ENCODE results near the gene SLC2A9.

SLC2A9 gene

DNA sequence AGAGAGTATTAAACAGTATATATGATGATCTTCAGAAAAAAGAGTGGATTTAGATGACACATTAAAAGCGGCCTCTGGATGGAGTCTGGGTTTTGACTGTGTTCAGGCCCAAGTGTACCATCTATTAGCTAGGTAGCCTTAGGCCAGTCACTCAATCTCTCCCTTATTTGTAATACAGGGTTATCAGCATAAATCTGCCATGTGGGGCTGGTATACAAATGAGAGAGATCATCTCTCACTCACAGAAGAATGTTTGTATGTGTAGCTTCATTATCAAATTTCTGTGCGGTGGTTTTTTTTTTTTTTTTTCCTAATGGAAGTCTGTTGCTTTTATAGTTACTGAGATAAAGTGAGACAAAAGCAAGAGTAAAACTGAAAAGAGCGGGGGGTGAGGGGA is 12.7 kb downstream of the SLC2A9 start:
- no peak overlapping the region for H3K9ac ChIP-seq (ENCODE audit: insufficient read length, low read depth)
- TF ChIP-seq ZNF274 (IDR thresholded peaks at IDR 0.05; ENCODE audit: low read depth, low read length) (no peak), SUZ12 (IDR thresholded peaks at IDR 0.05; ENCODE audit: extremely low read depth, insufficient read depth, insufficient read length) (no peak), YY1 (IDR thresholded peaks at IDR 0.05; ENCODE audit: insufficient read depth, insufficient read length) (no peak)
- DNase-seq (ENCODE audit: low read depth, low spot score) = no peak
- peaks cover 5% of the 10 kb centered on the region for H3K4me1 ChIP-seq (ENCODE audit: insufficient read depth, insufficient read length)
- no peaks in the 10 kb centered on the region for H3K9me3 ChIP-seq (ENCODE audit: insufficient read depth, low read length)
- H3K27me3 ChIP-seq (ENCODE audit: insufficient read depth, insufficient read length) = no peaks in the 10 kb centered on the region
- no peaks in the 10 kb centered on the region for H3K36me3 ChIP-seq (ENCODE audit: insufficient read depth, insufficient read length, low read length)
- no peak overlapping the region for H3K4me3 ChIP-seq (ENCODE audit: insufficient read length, low read depth)

DNA sequence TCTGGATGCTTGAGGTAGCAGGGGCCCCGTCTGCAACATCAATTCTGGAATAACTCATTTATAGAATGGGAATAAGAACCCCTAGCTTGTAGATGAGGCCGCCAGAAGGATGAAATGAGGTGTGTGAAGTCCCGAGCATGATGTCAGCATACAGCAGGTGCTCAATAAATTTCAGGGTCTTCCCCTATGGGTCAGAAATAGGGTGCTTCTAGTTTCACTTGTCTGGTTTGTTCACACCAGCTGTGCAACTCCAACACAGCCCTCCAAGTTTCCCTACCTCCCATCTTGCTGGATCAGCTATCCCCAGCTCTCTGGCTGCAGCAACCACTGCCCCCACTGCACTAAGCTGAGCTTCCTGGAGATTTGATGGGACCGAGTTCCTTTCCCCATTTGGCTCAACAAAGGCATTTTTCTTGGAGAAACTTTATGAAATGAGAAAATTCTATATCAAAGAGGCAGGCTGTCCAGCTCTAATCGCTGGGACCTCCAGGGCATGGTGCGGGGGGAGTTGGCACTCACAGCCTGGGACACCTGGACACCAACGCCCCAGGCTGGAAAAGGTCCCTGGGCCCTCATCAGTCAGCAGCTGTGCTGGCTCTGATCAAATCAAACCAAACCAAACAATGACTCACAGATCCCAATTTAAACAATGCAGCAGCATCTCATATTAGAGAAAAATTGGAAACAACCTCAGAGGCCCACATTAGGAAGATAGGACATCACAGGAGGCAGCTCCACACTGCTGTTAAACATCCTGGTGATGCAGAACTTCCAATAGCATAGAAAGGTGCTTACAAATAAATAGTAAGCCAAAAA is 13.3 kb downstream of the SLC2A9 start:
- Histone ChIP-seq H3K36me3 (ENCODE audit: insufficient read depth, insufficient read length, low read length) (no peaks in the 10 kb centered on the region), H3K27me3 (ENCODE audit: insufficient read depth, insufficient read length) (no peaks in the 10 kb centered on the region), H3K4me3 (ENCODE audit: insufficient read length, low read depth) (no peak overlapping the region), H3K9ac (ENCODE audit: insufficient read length, low read depth) (no peak overlapping the region), H3K9me3 (ENCODE audit: insufficient read depth, low read length) (no peaks in the 10 kb centered on the region), H3K4me1 (ENCODE audit: insufficient read depth, insufficient read length) (peaks cover 5% of the 10 kb centered on the region)
- no peak for DNase-seq (ENCODE audit: low read depth, low spot score)
- TF ChIP-seq ZNF274 (IDR thresholded peaks at IDR 0.05; ENCODE audit: low read depth, low read length) (no peak), YY1 (IDR thresholded peaks at IDR 0.05; ENCODE audit: insufficient read depth, insufficient read length) (no peak), SUZ12 (IDR thresholded peaks at IDR 0.05; ENCODE audit: extremely low read depth, insufficient read depth, insufficient read length) (no peak)

DNA sequence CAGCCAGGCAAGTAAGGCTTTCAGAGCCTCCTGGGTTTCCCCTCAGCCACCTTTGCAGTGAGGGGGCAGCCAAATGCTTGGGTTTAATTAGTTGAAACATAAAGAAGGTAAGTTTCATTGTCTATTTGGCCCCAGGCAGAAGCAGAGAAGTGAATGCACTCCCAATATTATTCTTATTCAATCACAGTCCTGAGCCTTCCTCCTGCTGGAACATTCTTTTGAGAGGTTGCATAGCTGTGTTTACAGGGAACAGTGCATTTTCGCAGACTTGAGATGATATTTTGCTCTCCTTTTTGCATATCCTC is 13.9 kb downstream of the SLC2A9 start:
- TF ChIP-seq ZNF274 (IDR thresholded peaks at IDR 0.05; ENCODE audit: low read depth, low read length) (no peak), YY1 (IDR thresholded peaks at IDR 0.05; ENCODE audit: insufficient read depth, insufficient read length) (no peak), SUZ12 (IDR thresholded peaks at IDR 0.05; ENCODE audit: extremely low read depth, insufficient read depth, insufficient read length) (no peak)
- H3K4me1 ChIP-seq (ENCODE audit: insufficient read depth, insufficient read length) = peaks cover 5% of the 10 kb centered on the region
- no peaks in the 10 kb centered on the region for H3K9me3 ChIP-seq (ENCODE audit: insufficient read depth, low read length)
- H3K27me3 ChIP-seq (ENCODE audit: insufficient read depth, insufficient read length) = no peaks in the 10 kb centered on the region
- H3K4me3 ChIP-seq (ENCODE audit: insufficient read length, low read depth) = no peak overlapping the region
- no peaks in the 10 kb centered on the region for H3K36me3 ChIP-seq (ENCODE audit: insufficient read depth, insufficient read length, low read length)
- DNase-seq (ENCODE audit: low read depth, low spot score) = no peak
- H3K9ac ChIP-seq (ENCODE audit: insufficient read length, low read depth) = no peak overlapping the region

DNA sequence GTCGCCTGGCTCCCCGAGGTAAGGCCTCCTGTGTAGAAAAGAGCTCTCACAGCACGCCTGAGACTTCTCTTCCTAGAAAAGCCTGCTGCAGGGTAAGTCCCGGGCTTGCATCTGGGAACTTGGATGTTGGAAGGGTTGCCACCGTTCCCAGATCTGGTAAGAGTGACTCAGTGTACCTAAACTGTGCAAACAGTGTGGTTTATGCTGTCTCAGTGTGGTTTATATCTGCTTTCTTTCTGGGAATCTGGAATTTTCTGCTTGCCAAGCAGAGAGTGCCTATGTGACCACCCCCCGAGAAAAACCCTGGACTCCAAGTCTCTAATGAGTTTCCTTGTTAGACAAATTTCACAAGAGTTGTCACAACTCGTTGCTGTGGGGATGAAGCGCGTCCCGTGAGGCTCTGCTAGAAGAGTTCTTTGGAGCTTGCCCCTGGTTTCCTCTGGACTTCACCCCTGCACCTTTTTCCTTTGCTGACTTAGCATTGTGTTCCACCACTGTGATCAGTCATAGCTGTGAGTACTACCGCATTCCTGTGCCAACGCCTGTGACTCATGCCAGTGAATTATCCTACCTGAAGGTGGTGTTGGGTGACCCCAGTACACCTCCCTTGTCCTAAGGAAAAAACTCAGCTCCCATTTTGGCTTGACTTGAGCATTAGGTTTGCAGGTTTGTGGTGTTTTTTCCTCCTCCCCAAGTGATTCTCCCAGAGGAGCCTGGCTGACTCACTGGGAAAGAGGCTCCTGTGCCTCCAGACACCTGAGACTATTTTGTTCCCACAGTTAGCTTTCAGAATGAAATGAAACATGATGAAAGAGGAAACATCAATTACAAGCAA is 14.5 kb downstream of the SLC2A9 start:
- H3K9me3 ChIP-seq (ENCODE audit: insufficient read depth, low read length) = no peaks in the 10 kb centered on the region
- H3K4me3 ChIP-seq (ENCODE audit: insufficient read length, low read depth) = no peak overlapping the region
- TF ChIP-seq ZNF274 (IDR thresholded peaks at IDR 0.05; ENCODE audit: low read depth, low read length) (no peak), YY1 (IDR thresholded peaks at IDR 0.05; ENCODE audit: insufficient read depth, insufficient read length) (no peak), SUZ12 (IDR thresholded peaks at IDR 0.05; ENCODE audit: extremely low read depth, insufficient read depth, insufficient read length) (no peak)
- no peaks in the 10 kb centered on the region for H3K36me3 ChIP-seq (ENCODE audit: insufficient read depth, insufficient read length, low read length)
- H3K4me1 ChIP-seq (ENCODE audit: insufficient read depth, insufficient read length) = peaks cover 5% of the 10 kb centered on the region
- no peaks in the 10 kb centered on the region for H3K27me3 ChIP-seq (ENCODE audit: insufficient read depth, insufficient read length)
- DNase-seq (ENCODE audit: low read depth, low spot score) = no peak
- H3K9ac ChIP-seq (ENCODE audit: insufficient read length, low read depth) = no peak overlapping the region

DNA sequence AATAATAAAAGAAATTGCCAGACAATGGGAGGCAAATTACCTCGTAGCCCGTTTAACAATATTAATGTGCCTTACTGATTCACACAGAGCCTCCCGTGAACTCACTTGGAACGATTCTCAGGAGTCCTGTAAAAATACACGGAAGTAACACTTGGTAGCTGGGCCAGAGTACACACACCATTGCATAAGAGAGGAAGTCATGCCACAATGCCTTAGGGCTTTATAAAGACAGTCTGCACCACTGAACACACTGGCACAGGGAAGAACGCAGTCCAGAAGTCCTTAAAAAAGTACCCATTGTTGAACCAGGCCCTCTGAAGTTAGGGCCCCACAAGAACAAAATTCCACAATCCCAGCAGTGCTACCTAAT is 15.1 kb downstream of the SLC2A9 start:
- Histone ChIP-seq H3K4me3 (ENCODE audit: insufficient read length, low read depth) (no peak overlapping the region), H3K27me3 (ENCODE audit: insufficient read depth, insufficient read length) (no peaks in the 10 kb centered on the region), H3K4me1 (ENCODE audit: insufficient read depth, insufficient read length) (peaks cover 5% of the 10 kb centered on the region), H3K9me3 (ENCODE audit: insufficient read depth, low read length) (0 out of 2 replicates have a peak, but pooled peaks cover 2% of the 10 kb centered on the region), H3K36me3 (ENCODE audit: insufficient read depth, insufficient read length, low read length) (no peaks in the 10 kb centered on the region), H3K9ac (ENCODE audit: insufficient read length, low read depth) (no peak overlapping the region)
- TF ChIP-seq SUZ12 (IDR thresholded peaks at IDR 0.05; ENCODE audit: extremely low read depth, insufficient read depth, insufficient read length) (no peak), YY1 (IDR thresholded peaks at IDR 0.05; ENCODE audit: insufficient read depth, insufficient read length) (no peak), ZNF274 (IDR thresholded peaks at IDR 0.05; ENCODE audit: low read depth, low read length) (no peak)
- DNase-seq (ENCODE audit: low read depth, low spot score) = no peak

DNA sequence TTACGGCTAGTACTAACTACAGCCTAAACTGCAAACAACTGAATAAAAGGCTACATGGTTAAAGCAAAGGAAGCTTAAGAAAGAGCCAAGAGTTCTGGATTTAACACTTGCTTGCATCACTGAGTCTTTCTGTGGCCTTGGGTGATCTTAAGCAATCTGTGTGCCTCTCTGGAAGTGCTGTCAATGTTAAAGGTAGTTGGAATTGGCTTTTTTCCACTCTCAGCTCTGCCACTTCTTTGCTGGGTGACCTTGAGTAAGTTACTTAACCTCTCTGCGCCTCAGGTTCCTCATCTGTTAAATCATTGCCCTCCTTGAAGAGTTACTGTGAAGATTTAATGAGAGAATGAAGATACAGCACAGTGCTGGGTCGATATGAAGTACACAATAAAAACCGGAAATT is 15.7 kb downstream of the SLC2A9 start:
- TF ChIP-seq ZNF274 (IDR thresholded peaks at IDR 0.05; ENCODE audit: low read depth, low read length) (no peak), YY1 (IDR thresholded peaks at IDR 0.05; ENCODE audit: insufficient read depth, insufficient read length) (no peak), SUZ12 (IDR thresholded peaks at IDR 0.05; ENCODE audit: extremely low read depth, insufficient read depth, insufficient read length) (no peak)
- Histone ChIP-seq H3K36me3 (ENCODE audit: insufficient read depth, insufficient read length, low read length) (no peaks in the 10 kb centered on the region), H3K27me3 (ENCODE audit: insufficient read depth, insufficient read length) (no peaks in the 10 kb centered on the region), H3K4me1 (ENCODE audit: insufficient read depth, insufficient read length) (peaks cover 5% of the 10 kb centered on the region), H3K9ac (ENCODE audit: insufficient read length, low read depth) (no peak overlapping the region), H3K4me3 (ENCODE audit: insufficient read length, low read depth) (no peak overlapping the region), H3K9me3 (ENCODE audit: insufficient read depth, low read length) (0 out of 2 replicates have a peak, but pooled peaks cover 6% of the 10 kb centered on the region)
- DNase-seq (ENCODE audit: low read depth, low spot score) = no peak

DNA sequence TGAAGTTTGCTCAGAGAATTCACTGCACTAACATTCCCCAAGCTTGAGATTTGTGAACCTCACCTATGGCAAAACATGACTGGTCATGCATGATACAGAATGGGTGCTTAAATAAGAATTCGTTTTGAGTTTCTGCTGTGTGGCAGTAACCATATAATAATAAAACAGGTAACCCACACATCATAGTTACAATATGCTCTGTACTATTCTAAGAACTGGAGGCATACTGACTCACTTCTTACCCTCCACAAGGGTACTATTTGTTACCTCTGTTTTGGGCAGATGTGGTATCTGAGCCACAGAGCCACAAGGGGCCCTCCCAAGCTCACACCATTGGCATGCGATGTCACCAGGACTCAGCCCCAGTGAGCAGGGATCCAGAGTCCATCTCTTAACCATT is 17.6 kb downstream of the SLC2A9 start:
- H3K9me3 ChIP-seq (ENCODE audit: insufficient read depth, low read length) = 0 out of 2 replicates have a peak, but pooled peaks cover 10% of the 10 kb centered on the region
- no peak for TF ChIP-seq ZNF274 (IDR thresholded peaks at IDR 0.05; ENCODE audit: low read depth, low read length)
- no peak for TF ChIP-seq SUZ12 (IDR thresholded peaks at IDR 0.05; ENCODE audit: extremely low read depth, insufficient read depth, insufficient read length)
- TF ChIP-seq YY1 (IDR thresholded peaks at IDR 0.05; ENCODE audit: insufficient read depth, insufficient read length) = no peak
- peaks cover 5% of the 10 kb centered on the region for H3K4me1 ChIP-seq (ENCODE audit: insufficient read depth, insufficient read length)
- H3K4me3 ChIP-seq (ENCODE audit: insufficient read length, low read depth) = no peak overlapping the region
- H3K27me3 ChIP-seq (ENCODE audit: insufficient read depth, insufficient read length) = no peaks in the 10 kb centered on the region
- H3K9ac ChIP-seq (ENCODE audit: insufficient read length, low read depth) = no peak overlapping the region
- H3K36me3 ChIP-seq (ENCODE audit: insufficient read depth, insufficient read length, low read length) = no peaks in the 10 kb centered on the region
- DNase-seq (ENCODE audit: low read depth, low spot score) = no peak

All from NT2/D1 (cell line).